ENCODE data around the gene IVD. TPM values are rescaled to one million over a fixed set of nuclear protein-coding genes. Genes with fewer than 3 reads are reported as not detected.
A peak's percentile ranks its signal among the peaks of the same experiment; 100 is the strongest.

Gene IVD
- total RNA-seq, 2 donors from 2014 or later: 74.1 to 86.1 TPM

GRCh38 chr15:40367686-40368611 lies 37.6 kb upstream of the IVD start:
- peak overlapping the region; percentile 55 to 62 for H3K9ac ChIP-seq (ENCODE audit: low read depth in 2 of 2, low read length in 2 of 2)
- H3K27ac ChIP-seq: peak overlapping the region; percentile 44
- no peaks in the 10 kb centered on the region for H3K27me3 ChIP-seq
- TF ChIP-seq CTCF (IDR thresholded peaks at IDR 0.05): peak; percentile 79
- intact Hi-C loops (cut with DNase I): loop anchor here (2.0 to 5.0 kb wide), 2 partner anchors 46 to 55 kb away; partner anchors contain the start of gene INAFM2
- no peaks in the 10 kb centered on the region for H3K9me3 ChIP-seq
- peak overlapping the region; percentile 32 for H3K4me3 ChIP-seq
- peaks cover 9% of the 10 kb centered on the region for H3K4me1 ChIP-seq
- H3K36me3 ChIP-seq: no peaks in the 10 kb centered on the region
- peak; percentile 85 for DNase-seq

GRCh38 chr15:40368719-40369473 lies 36.7 kb upstream of the IVD start:
- no peak for TF ChIP-seq CTCF (IDR thresholded peaks at IDR 0.05)
- H3K4me1 ChIP-seq: peaks cover 9% of the 10 kb centered on the region
- no peak overlapping the region for H3K4me3 ChIP-seq
- no peak overlapping the region for H3K27ac ChIP-seq
- no peak for DNase-seq
- H3K27me3 ChIP-seq: no peaks in the 10 kb centered on the region
- H3K9ac ChIP-seq (ENCODE audit: low read depth in 2 of 2, low read length in 2 of 2): no peak overlapping the region
- intact Hi-C loops (cut with DNase I): loop anchor here (2.0 to 5.0 kb wide), 2 partner anchors 47 to 54 kb away; partner anchors contain the start of gene INAFM2
- H3K36me3 ChIP-seq: no peaks in the 10 kb centered on the region
- H3K9me3 ChIP-seq: no peaks in the 10 kb centered on the region

GRCh38 chr15:40369474-40369869 lies 36.1 kb upstream of the IVD start:
- Histone ChIP-seq H3K27me3 (no peaks in the 10 kb centered on the region), H3K36me3 (no peaks in the 10 kb centered on the region), H3K4me1 (peaks cover 9% of the 10 kb centered on the region), H3K9ac (ENCODE audit: low read depth in 2 of 2, low read length in 2 of 2) (no peak overlapping the region), H3K9me3 (no peaks in the 10 kb centered on the region), H3K27ac (no peak overlapping the region), H3K4me3 (no peak overlapping the region)
- intact Hi-C loops (cut with DNase I): loop anchor here (2.0 to 5.0 kb wide), 2 partner anchors 47 to 53 kb away; partner anchors contain the start of gene INAFM2
- DNase-seq: no peak
- TF ChIP-seq CTCF (IDR thresholded peaks at IDR 0.05): no peak

GRCh38 chr15:40369971-40370370 lies 35.6 kb upstream of the IVD start:
- Histone ChIP-seq H3K9ac (ENCODE audit: low read depth in 2 of 2, low read length in 2 of 2) (no peak overlapping the region), H3K27ac (no peak overlapping the region), H3K27me3 (no peaks in the 10 kb centered on the region), H3K9me3 (no peaks in the 10 kb centered on the region), H3K36me3 (no peaks in the 10 kb centered on the region), H3K4me1 (peaks cover 9% of the 10 kb centered on the region), H3K4me3 (no peak overlapping the region)
- no peak for TF ChIP-seq CTCF (IDR thresholded peaks at IDR 0.05)
- intact Hi-C loops (cut with DNase I): loop anchor here (2.0 to 5.0 kb wide), 2 partner anchors 48 to 53 kb away; partner anchors contain the start of gene INAFM2
- no peak for DNase-seq

- Histone ChIP-seq H3K9me3 (no peaks in the 10 kb centered on the region), H3K9ac (ENCODE audit: low read depth in 2 of 2, low read length in 2 of 2) (no peak overlapping the region), H3K4me1 (no peaks in the 10 kb centered on the region), H3K4me3 (no peak overlapping the region), H3K27me3 (no peaks in the 10 kb centered on the region), H3K36me3 (no peaks in the 10 kb centered on the region), H3K27ac (no peak overlapping the region)
- DNase-seq: no peak
- TF ChIP-seq CTCF (IDR thresholded peaks at IDR 0.05): no peak
- intact Hi-C loops (cut with DNase I): no loop called here
These were observed 32.6 kb upstream of the IVD start for GRCh38 chr15:40372981-40373380.
